ENCODE measurements around the gene ICE1.

- TF ChIP-seq GABPB1 (CRISPR knock-in tag; IDR thresholded peaks at IDR 0.05) (no peak), SP1 (CRISPR knock-in tag; conservative IDR thresholded peaks at IDR 0.05) (no peak), CTCF (IDR thresholded peaks at IDR 0.05) (no peak)
Observed at GRCh38 chr5:5537426-5537825, 114.9 kb downstream of the ICE1 start.

Measured in WTC11 (cell line).